Stimulated activated CD8-positive, alpha-beta memory T cell treated with anti-CD3 and anti-CD28 coated beads, Interleukin-4, amount 100 ng/mL, for 24 hours (primary cell): ENCODE measurements around the gene KIRREL2.

Experiments
- DNase-seq: peaks from one replicate; pipeline ENCODE4 v3.0.0-alpha.2; 2020; ENCODE audit warnings: low read depth

The KIRREL2 gene

GRCh38 chr19:35845215-35846037 lies 11.3 kb upstream of the KIRREL2 start:
- DNase-seq = no peak

GRCh38 chr19:35846038-35846668 lies 10.6 kb upstream of the KIRREL2 start:
- no peak for DNase-seq

GRCh38 chr19:35847911-35848310 lies 8.8 kb upstream of the KIRREL2 start:
- DNase-seq = no peak

GRCh38 chr19:35848486-35848885 lies 8.2 kb upstream of the KIRREL2 start:
- no peak for DNase-seq

GRCh38 chr19:35848919-35849505 lies 7.7 kb upstream of the KIRREL2 start:
- no peak for DNase-seq

- no peak for DNase-seq
Observed at GRCh38 chr19:35851213-35852028, 5.3 kb upstream of the KIRREL2 start.

- DNase-seq = no peak
Observed at GRCh38 chr19:35852029-35852780, 4.5 kb upstream of the KIRREL2 start, which contains the start of gene NPHS1. Gene NPHS1 (minus strand): TSS chr19:35852504. CDS start chr19:35851837, 667 bp downstream.

- DNase-seq = no peak
Observed at GRCh38 chr19:35853038-35853756, 3.5 kb upstream of the KIRREL2 start.

- DNase-seq = no peak
Observed at GRCh38 chr19:35858311-35858710, 1.6 kb downstream of the KIRREL2 start.

- DNase-seq = no peak
Observed at GRCh38 chr19:35859414-35859813, 2.7 kb downstream of the KIRREL2 start.

- no peak for DNase-seq
Observed at GRCh38 chr19:35860436-35860817, 3.7 kb downstream of the KIRREL2 start.

- no peak for DNase-seq
Observed at GRCh38 chr19:35860818-35861639, 4.3 kb downstream of the KIRREL2 start.

- DNase-seq = no peak
Observed at GRCh38 chr19:35861640-35862160, 5.0 kb downstream of the KIRREL2 start.

GRCh38 chr19:35862528-35862927 lies 5.8 kb downstream of the KIRREL2 start:
- no peak for DNase-seq

- no peak for DNase-seq
Observed at GRCh38 chr19:35863018-35863417, 6.3 kb downstream of the KIRREL2 start.

GRCh38 chr19:35868172-35868822 lies 11.6 kb downstream of the KIRREL2 start, which contains the start of gene APLP1:
Gene APLP1 (plus strand): TSS chr19:35868574. CDS start chr19:35868637, 63 bp downstream.
- DNase-seq = peak; percentile 67

GRCh38 chr19:35868823-35869326 lies 12.2 kb downstream of the KIRREL2 start:
- no peak for DNase-seq

- DNase-seq = peak; percentile 73
Observed at GRCh38 chr19:35869327-35870123, 12.8 kb downstream of the KIRREL2 start.
